Sigmoid colon (tissue), 7 donors: Measurements from ENCODE around the gene LLGL1. TPM values are rescaled to one million over a fixed set of nuclear protein-coding genes. Genes with fewer than 3 reads are reported as not detected.

ENCODE experiments used
- DNase-seq: peaks from one replicate; pipeline ENCODE4 v3.0.0-alpha.2; 2019
- H3K27ac ChIP-seq, 4 donors: fragments of 200-600 bp; sonication (generic); one replicate each; pipeline ENCODE4 v1.5.1; 2016 to 2019; ENCODE audit warnings: mild to moderate bottlenecking in 1 of 4
- H3K27me3 ChIP-seq, 3 donors: fragments of 200-600 bp; sonication (generic); one replicate each; pipeline ENCODE4 v1.5.1; 2019; ENCODE audit warnings: mild to moderate bottlenecking in 1 of 3
- H3K36me3 ChIP-seq, 4 donors: fragments of 200-600 bp; sonication (generic); one replicate each; pipeline ENCODE4 v1.5.1; 2016 to 2019
- H3K4me1 ChIP-seq, 4 donors: fragments of 200-600 bp; sonication (generic); one replicate each; pipeline ENCODE4 v1.5.1; 2017 to 2019
- H3K4me3 ChIP-seq, 4 donors: fragments of 200-600 bp; sonication (generic); one replicate each; pipeline ENCODE4 v1.5.1; 2017 to 2019; ENCODE audit warnings: mild to moderate bottlenecking in 2 of 4, moderate library complexity in 1 of 4
- H3K9me3 ChIP-seq, 4 donors: fragments of 200-600 bp in 3 of 4; sonication (generic) in 3 of 4; one replicate each; pipeline versions ENCODE4 v1.5.1 to v1.6.1; 2013 to 2019
- EP300 ChIP-seq, 4 donors: sonication (generic); formaldehyde crosslinking; IDR thresholded peaks; one replicate each; pipeline ENCODE4 v1.6.1; 2017; ENCODE audit warnings: antibody characterized with exemption in 4 of 4
- POLR2A ChIP-seq, 2 donors: fragments of 450-650 bp; IDR thresholded peaks; one replicate each; pipeline ENCODE4 v1.6.1; 2016; ENCODE audit warnings: antibody characterized with exemption in 2 of 2, mild to moderate bottlenecking in 2 of 2, moderate library complexity in 2 of 2
- POLR2AphosphoS5 ChIP-seq, 4 donors: sonication (generic); formaldehyde crosslinking; IDR thresholded peaks; one replicate each; pipeline ENCODE4 v1.6.1; 2017; ENCODE audit warnings: antibody characterized with exemption in 4 of 4
- WGBS, 2 donors: extraction: QIAGEN DNeasy Blood & Tissue Kit; methylation state at CpG; one replicate each; pipeline ENCODE4 v1.1.7; 2013; 5-methylcytosine and 5-hydroxymethylcytosine counted together
- intact Hi-C: fragments of 100-400 bp; cut with DNase I; formaldehyde crosslinking; loops from one replicate; pipeline ENCODE4 v1.15.1; 2023
- polyA plus RNA-seq, 3 donors: library from polyadenylated mRNA; stranded (reverse); fragments of 200-250 nt; gene quantifications; one replicate each; pipeline ENCODE4 v1.2.3, GENCODE V29; 2013
- total RNA-seq, 4 donors: library from RNA; depleted of rRNA; stranded (reverse); fragments of >200 nt; gene quantifications; one replicate each; pipeline ENCODE4 v1.1.0, GENCODE V29; 2016
- TF ChIP-seq, protein P1 (sequence below), 4 experiments: fragments of 450-650 bp in 3 of 4; fragments of 200-600 bp in 1 of 4; IDR thresholded peaks; one replicate each; pipeline ENCODE4 v1.5.1; 2016 to 2019; ENCODE audit warnings: antibody characterized with exemption in 4 of 4, mild to moderate bottlenecking in 3 of 4, moderate library complexity in 2 of 4
- donor health status: healthy with polysubstance abuse.
- donor health status: Bipolar disorder and iron deficiency.
- donor health status: healthy.

The LLGL1 gene
- total and polyA plus RNA-seq, 7 donors: 2.8 to 25.2 (median 16.8) TPM

DNA sequence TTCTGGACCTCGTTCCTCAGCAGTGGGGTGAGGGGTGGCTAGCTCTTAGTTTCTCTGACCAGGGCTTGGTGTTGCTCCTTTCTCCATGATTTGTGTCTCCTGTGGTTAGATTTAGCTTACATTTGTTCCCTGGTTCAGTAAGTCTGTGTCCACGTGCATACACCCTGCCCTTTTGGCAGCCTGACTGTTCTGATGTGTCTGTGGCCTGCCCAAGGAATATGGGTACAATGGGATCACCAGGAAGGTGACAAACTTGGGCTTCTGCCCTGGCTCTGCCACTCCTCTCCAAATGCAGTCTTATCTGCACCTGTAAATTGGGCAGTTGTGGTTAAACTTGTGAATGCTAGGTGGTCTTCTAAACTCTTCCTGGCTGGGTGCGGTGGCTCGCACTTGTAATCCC, 24.3 kb upstream of the LLGL1 start:
- DNase-seq: no peak
- TF ChIP-seq POLR2A (IDR thresholded peaks at IDR 0.05) (no peak), EP300 (IDR thresholded peaks at IDR 0.05) (no peak), POLR2AphosphoS5 (IDR thresholded peaks at IDR 0.05) (no peak)
- TF ChIP-seq, protein P1, sequence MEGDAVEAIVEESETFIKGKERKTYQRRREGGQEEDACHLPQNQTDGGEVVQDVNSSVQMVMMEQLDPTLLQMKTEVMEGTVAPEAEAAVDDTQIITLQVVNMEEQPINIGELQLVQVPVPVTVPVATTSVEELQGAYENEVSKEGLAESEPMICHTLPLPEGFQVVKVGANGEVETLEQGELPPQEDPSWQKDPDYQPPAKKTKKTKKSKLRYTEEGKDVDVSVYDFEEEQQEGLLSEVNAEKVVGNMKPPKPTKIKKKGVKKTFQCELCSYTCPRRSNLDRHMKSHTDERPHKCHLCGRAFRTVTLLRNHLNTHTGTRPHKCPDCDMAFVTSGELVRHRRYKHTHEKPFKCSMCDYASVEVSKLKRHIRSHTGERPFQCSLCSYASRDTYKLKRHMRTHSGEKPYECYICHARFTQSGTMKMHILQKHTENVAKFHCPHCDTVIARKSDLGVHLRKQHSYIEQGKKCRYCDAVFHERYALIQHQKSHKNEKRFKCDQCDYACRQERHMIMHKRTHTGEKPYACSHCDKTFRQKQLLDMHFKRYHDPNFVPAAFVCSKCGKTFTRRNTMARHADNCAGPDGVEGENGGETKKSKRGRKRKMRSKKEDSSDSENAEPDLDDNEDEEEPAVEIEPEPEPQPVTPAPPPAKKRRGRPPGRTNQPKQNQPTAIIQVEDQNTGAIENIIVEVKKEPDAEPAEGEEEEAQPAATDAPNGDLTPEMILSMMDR (IDR thresholded peaks at IDR 0.05): no peak
- H3K36me3 ChIP-seq: peaks cover 13 to 78% (median 17%) of the 10 kb centered on the region in 4 donors
- no peaks in the 10 kb centered on the region for H3K9me3 ChIP-seq
- intact Hi-C loops: no loop called here
- no peak overlapping the region for H3K4me3 ChIP-seq
- 89 to 91% methylated on average over 4 of the region's 4 CpGs for WGBS, 2 donors
- H3K4me1 ChIP-seq: peaks cover 0 to 53% (median 42%) of the 10 kb centered on the region in 4 donors
- H3K27ac ChIP-seq: no peak overlapping the region
- no peaks in the 10 kb centered on the region for H3K27me3 ChIP-seq

DNA sequence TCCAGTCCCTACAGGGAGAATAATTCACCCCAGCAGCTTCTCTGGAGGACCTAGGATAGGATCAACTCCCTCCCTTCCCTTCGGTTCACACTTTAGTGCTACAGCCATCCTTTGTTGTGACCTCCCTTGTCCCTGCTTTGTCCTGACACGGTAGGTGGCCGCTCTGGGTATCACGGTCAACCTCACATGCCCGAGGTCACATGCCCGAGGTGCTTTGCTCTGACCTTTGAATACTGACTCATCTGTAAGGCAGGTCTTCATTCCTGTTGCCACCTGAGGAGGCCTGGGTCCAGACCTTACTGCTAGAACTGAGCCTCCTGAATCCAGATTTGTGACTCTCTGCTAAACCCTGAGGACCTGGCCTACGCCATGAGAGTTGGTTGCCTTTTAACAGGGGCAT, 22.1 kb upstream of the LLGL1 start:
- Histone ChIP-seq H3K27ac (no peak overlapping the region), H3K9me3 (no peaks in the 10 kb centered on the region), H3K4me1 (peaks cover 0 to 43% (median 29%) of the 10 kb centered on the region in 4 donors), H3K36me3 (peaks cover 5 to 78% (median 26%) of the 10 kb centered on the region in 4 donors), H3K4me3 (no peak overlapping the region), H3K27me3 (no peaks in the 10 kb centered on the region)
- TF ChIP-seq POLR2A (IDR thresholded peaks at IDR 0.05) (no peak), EP300 (IDR thresholded peaks at IDR 0.05) (no peak), POLR2AphosphoS5 (IDR thresholded peaks at IDR 0.05) (no peak)
- TF ChIP-seq, protein P1 (IDR thresholded peaks at IDR 0.05): no peak
- no peak for DNase-seq
- intact Hi-C loops: no loop called here
- WGBS, 2 donors: 79 to 81% methylated on average over 7 of the region's 7 CpGs

DNA sequence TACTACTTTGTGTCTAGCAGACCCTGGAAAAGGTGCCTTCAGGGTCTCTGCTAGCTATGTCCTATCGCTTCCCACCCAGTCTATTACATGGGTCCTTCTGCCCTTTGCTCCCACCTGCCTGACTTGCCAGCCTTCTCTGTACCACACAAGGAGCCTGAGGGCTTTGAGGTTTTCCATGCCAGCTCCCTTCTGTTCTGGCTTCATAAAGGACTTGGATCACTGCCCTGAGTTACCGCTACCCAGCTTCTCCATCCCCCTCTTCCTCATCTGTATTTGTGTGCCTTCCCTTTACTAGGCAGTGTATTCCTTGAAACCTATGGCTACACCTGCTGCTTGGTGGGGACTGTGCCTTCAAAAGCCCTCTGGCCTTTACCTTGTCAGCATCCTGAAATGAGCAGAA, 19.6 kb upstream of the LLGL1 start:
- Histone ChIP-seq H3K27ac (no peak overlapping the region), H3K9me3 (no peaks in the 10 kb centered on the region), H3K36me3 (peaks cover 5 to 89% (median 38%) of the 10 kb centered on the region in 4 donors), H3K4me3 (no peak overlapping the region), H3K4me1 (peaks cover 0 to 18% (median 13%) of the 10 kb centered on the region in 4 donors), H3K27me3 (no peaks in the 10 kb centered on the region)
- DNase-seq: no peak
- intact Hi-C loops: no loop called here
- TF ChIP-seq POLR2AphosphoS5 (IDR thresholded peaks at IDR 0.05) (no peak), EP300 (IDR thresholded peaks at IDR 0.05) (no peak), POLR2A (IDR thresholded peaks at IDR 0.05) (no peak)
- TF ChIP-seq, protein P1 (IDR thresholded peaks at IDR 0.05): no peak
- WGBS, 2 donors: 93 to 97% methylated on average over 2 of the region's 2 CpGs

DNA sequence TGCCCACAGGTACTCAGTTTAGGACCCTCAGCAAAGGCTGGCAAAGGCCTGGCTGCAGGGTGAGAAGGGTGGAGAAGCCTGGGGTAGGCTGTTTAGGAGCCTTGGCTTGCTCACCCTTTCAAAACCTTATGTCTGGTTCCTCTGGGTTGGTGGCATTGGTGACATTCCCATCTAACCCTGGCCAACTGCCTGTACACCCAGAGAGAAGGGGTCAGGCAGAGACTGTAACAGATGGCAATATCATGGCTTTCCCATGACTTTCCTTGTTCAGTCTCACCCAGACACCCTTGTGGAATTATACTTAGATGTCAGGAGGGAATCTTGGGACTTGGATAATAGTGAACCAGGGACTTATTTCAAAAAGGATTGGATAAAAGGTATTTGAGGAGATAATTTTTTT, 18.5 kb upstream of the LLGL1 start:
- TF ChIP-seq, protein P1 (IDR thresholded peaks at IDR 0.05): no peak
- TF ChIP-seq POLR2AphosphoS5 (IDR thresholded peaks at IDR 0.05): no peak
- TF ChIP-seq EP300 (IDR thresholded peaks at IDR 0.05): no peak
- TF ChIP-seq POLR2A (IDR thresholded peaks at IDR 0.05): no peak
- DNase-seq: no peak
- Histone ChIP-seq H3K27me3 (no peaks in the 10 kb centered on the region), H3K4me3 (no peak overlapping the region), H3K27ac (no peak overlapping the region), H3K9me3 (no peaks in the 10 kb centered on the region), H3K4me1 (peaks cover 0 to 18% (median 13%) of the 10 kb centered on the region in 4 donors), H3K36me3 (peaks cover 5 to 89% (median 40%) of the 10 kb centered on the region in 4 donors)
- intact Hi-C loops: no loop called here

DNA sequence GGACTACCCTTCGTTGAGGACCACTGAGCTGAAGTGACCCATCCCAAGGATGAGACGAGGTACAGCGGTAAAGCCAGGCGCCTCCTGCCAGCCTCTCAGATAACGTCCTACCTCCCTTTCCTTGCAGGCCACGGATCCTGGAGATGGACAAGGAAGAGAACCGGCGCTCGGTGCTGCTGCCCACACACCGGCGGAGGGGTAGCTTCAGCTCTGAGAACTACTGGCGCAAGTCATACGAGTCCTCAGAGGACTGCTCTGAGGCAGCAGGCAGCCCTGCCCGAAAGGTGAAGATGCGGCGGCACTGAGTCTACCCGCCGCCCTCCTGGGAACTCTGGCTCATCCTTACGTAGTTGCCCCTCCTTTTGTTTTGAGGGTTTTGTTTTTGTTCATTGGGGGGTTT, 17.3 kb upstream of the LLGL1 start:
- no peak for DNase-seq
- no peak overlapping the region for H3K4me3 ChIP-seq
- H3K9me3 ChIP-seq: no peaks in the 10 kb centered on the region
- 93 to 94% methylated on average over 19 of the region's 19 CpGs for WGBS, 2 donors
- H3K36me3 ChIP-seq: peaks cover 5 to 79% (median 40%) of the 10 kb centered on the region in 4 donors
- peaks cover 0 to 18% (median 13%) of the 10 kb centered on the region in 4 donors for H3K4me1 ChIP-seq
- H3K27me3 ChIP-seq: no peaks in the 10 kb centered on the region
- TF ChIP-seq POLR2AphosphoS5 (IDR thresholded peaks at IDR 0.05) (no peak), POLR2A (IDR thresholded peaks at IDR 0.05) (no peak), EP300 (IDR thresholded peaks at IDR 0.05) (no peak)
- TF ChIP-seq, protein P1 (IDR thresholded peaks at IDR 0.05): no peak
- intact Hi-C loops: no loop called here
- H3K27ac ChIP-seq: no peak overlapping the region
